ENCODE measurements around the gene EVI5. TPM values are rescaled to one million over a fixed set of nuclear protein-coding genes. Genes with fewer than 3 reads are reported as not detected.

EVI5 gene
- total and polyA plus RNA-seq, 3 experiments from 2014 or later = 0.10 to 27.7 (median 27.4) TPM

- H3K9me3 Mint-ChIP-seq = no peaks in the 10 kb centered on the region
- H3K27ac ChIP-seq (ENCODE audit: low read depth, low read length) = no peak overlapping the region
Observed at GRCh38 chr1:92475029-92475428, 309.9 kb downstream of the EVI5 start.

GRCh38 chr1:92473781-92474495, 311.0 kb downstream of the EVI5 start:
- Mint-ChIP-seq H3K27me3 (peaks cover 0 to 1% of the 10 kb centered on the region in 2 donors), H3K27ac (peak overlapping the region; percentile 88 to 98 (median 96)), H3K36me3 (peaks cover 5 to 70% (median 10%) of the 10 kb centered on the region in 3 donors), H3K4me1 (peaks cover 58 to 82% (median 65%) of the 10 kb centered on the region in 3 donors), H3K9me3 (no peaks in the 10 kb centered on the region), H3K4me3 (peak overlapping the region in 6 of 7 donors; percentile 16 to 79 (median 44))
- ChIA-PET POLR2A (interaction anchor here (0.5 to 3.4 kb wide), 3 partner anchors 9 to 540 kb away, joined by 3 to 14 read pairs (median 10); partner anchors contain the start of gene GFI1), CTCF (interaction anchor here (0.7 to 5.3 kb wide), 4 partner anchors 11 to 164 kb away, joined by 3 to 61 read pairs (median 5); partner anchors contain the start of gene GFI1)
- Histone ChIP-seq H3K4me3 (ENCODE audit: low read length) (no peak overlapping the region), H3K27ac (ENCODE audit: low read depth, low read length) (no peak overlapping the region), H3K4me1 (ENCODE audit: insufficient read depth, low read length) (peaks cover 53% of the 10 kb centered on the region), H3K27me3 (ENCODE audit: insufficient read depth, low read length, poor library complexity, severe bottlenecking) (no peaks in the 10 kb centered on the region), H3K36me3 (ENCODE audit: insufficient read depth, low read length) (peaks cover 6% of the 10 kb centered on the region), H3K9me3 (ENCODE audit: low read length) (no peaks in the 10 kb centered on the region)
- DNase-seq = no peak

More at GRCh38 chr1:92475029-92475428, 309.9 kb downstream of the EVI5 start:
- Mint-ChIP-seq H3K4me3 (peak overlapping the region in 2 of 7 donors; percentile 17 to 62), H3K27ac (peak overlapping the region; percentile 88 to 98 (median 96)), H3K4me1 (peaks cover 66 to 88% (median 76%) of the 10 kb centered on the region in 3 donors), H3K36me3 (peaks cover 12 to 77% (median 16%) of the 10 kb centered on the region in 3 donors), H3K27me3 (peaks cover 0 to 3% of the 10 kb centered on the region in 2 donors)
- H3K4me1 ChIP-seq (ENCODE audit: insufficient read depth, low read length) = peaks cover 61% of the 10 kb centered on the region
- H3K9me3 ChIP-seq (ENCODE audit: low read length) = no peaks in the 10 kb centered on the region
- no peak overlapping the region for H3K4me3 ChIP-seq (ENCODE audit: low read length)
- H3K36me3 ChIP-seq (ENCODE audit: insufficient read depth, low read length) = peaks cover 6% of the 10 kb centered on the region
- CTCF ChIA-PET = interaction anchor here (0.7 to 5.3 kb wide), 3 partner anchors 10 to 165 kb away, joined by 3 to 61 read pairs (median 7); partner anchors contain the start of gene GFI1
- POLR2A ChIA-PET = interaction anchor here (3.3 to 3.4 kb wide), 2 partner anchors 11 kb away, joined by 14 to 26 read pairs; partner anchors contain the start of gene GFI1
- DNase-seq = no peak
- H3K27me3 ChIP-seq (ENCODE audit: insufficient read depth, low read length, poor library complexity, severe bottlenecking) = no peaks in the 10 kb centered on the region

GRCh38 chr1:92470216-92470615, 314.7 kb downstream of the EVI5 start:
- POLR2A ChIA-PET = interaction anchor here (0.6 kb wide), 1 partner anchor 13 kb away, joined by 6 read pairs; no protein-coding TSS in a partner anchor

DNA sequence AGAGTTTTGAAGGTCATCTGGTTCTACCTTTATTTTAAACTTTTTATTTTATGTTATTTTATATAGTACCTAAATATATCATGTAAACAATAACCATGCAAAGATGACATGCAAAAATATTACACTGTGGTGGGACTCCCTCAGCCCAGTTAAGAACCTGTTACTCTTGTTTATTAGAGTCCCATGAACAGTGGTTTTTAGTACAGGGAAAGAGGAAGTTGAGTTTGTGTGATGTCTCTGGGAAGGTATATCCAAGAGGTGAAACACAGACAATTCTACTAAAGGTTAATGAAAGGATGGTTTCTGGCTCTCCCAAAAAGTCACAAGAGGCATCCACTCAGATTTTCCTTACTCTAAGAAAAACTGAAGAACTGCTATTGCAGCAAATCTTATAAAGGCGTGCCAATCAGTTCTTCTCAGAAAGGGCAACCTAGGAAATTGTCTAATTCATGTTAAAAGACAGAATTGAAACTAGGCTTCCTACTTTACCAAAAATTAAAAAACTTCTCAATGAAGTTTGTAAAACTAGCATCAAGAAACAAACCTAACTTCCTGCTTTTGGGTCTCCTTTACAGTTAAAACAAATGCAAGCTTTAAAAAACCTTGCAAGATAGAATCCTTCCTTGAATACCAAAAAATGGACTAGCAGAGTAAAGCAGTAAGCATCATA, 318.1 kb downstream of the EVI5 start:
- H3K4me3 Mint-ChIP-seq = no peak overlapping the region
- Histone ChIP-seq H3K27me3 (ENCODE audit: insufficient read depth, low read length, poor library complexity, severe bottlenecking) (no peaks in the 10 kb centered on the region), H3K4me1 (ENCODE audit: insufficient read depth, low read length) (peaks cover 35% of the 10 kb centered on the region), H3K9me3 (ENCODE audit: low read length) (no peaks in the 10 kb centered on the region), H3K36me3 (ENCODE audit: insufficient read depth, low read length) (no peaks in the 10 kb centered on the region), H3K27ac (ENCODE audit: low read depth, low read length) (no peak overlapping the region), H3K4me3 (ENCODE audit: low read length) (no peak overlapping the region)
- H3K9me3 Mint-ChIP-seq = no peaks in the 10 kb centered on the region
- DNase-seq = no peak
- CTCF ChIA-PET = interaction anchor here (1.1 to 4.1 kb wide), 3 partner anchors 12 to 156 kb away, joined by 3 to 13 read pairs (median 3); partner anchors contain the start of gene GFI1
- H3K27ac Mint-ChIP-seq = peak overlapping the region in 6 of 8 donors; percentile 42 to 73 (median 50)
- peaks cover 0 to 12% (median 4%) of the 10 kb centered on the region in 3 donors for H3K36me3 Mint-ChIP-seq
- POLR2A ChIA-PET = interaction anchor here (1.1 kb wide), 1 partner anchor 12 kb away, joined by 3 read pairs; no protein-coding TSS in a partner anchor
- H3K27me3 Mint-ChIP-seq = no peaks in the 10 kb centered on the region
- peaks cover 41 to 65% (median 45%) of the 10 kb centered on the region in 3 donors for H3K4me1 Mint-ChIP-seq

More at GRCh38 chr1:92470216-92470615, 314.7 kb downstream of the EVI5 start:
- Mint-ChIP-seq H3K36me3 (peaks cover 0 to 34% (median 6%) of the 10 kb centered on the region in 3 donors), H3K4me1 (peaks cover 40 to 68% (median 49%) of the 10 kb centered on the region in 3 donors), H3K27me3 (peaks cover 0 to 1% of the 10 kb centered on the region in 2 donors), H3K4me3 (no peak overlapping the region), H3K9me3 (no peaks in the 10 kb centered on the region), H3K27ac (peak overlapping the region in 2 of 8 donors; percentile 2 to 41)
- CTCF ChIA-PET = interaction anchor here (0.7 kb wide), 1 partner anchor 13 kb away, joined by 3 read pairs; no protein-coding TSS in a partner anchor
- Histone ChIP-seq H3K27me3 (ENCODE audit: insufficient read depth, low read length, poor library complexity, severe bottlenecking) (no peaks in the 10 kb centered on the region), H3K4me1 (ENCODE audit: insufficient read depth, low read length) (peaks cover 33% of the 10 kb centered on the region), H3K27ac (ENCODE audit: low read depth, low read length) (no peak overlapping the region), H3K9me3 (ENCODE audit: low read length) (no peaks in the 10 kb centered on the region), H3K36me3 (ENCODE audit: insufficient read depth, low read length) (no peaks in the 10 kb centered on the region), H3K4me3 (ENCODE audit: low read length) (no peak overlapping the region)
- no peak for DNase-seq

DNA sequence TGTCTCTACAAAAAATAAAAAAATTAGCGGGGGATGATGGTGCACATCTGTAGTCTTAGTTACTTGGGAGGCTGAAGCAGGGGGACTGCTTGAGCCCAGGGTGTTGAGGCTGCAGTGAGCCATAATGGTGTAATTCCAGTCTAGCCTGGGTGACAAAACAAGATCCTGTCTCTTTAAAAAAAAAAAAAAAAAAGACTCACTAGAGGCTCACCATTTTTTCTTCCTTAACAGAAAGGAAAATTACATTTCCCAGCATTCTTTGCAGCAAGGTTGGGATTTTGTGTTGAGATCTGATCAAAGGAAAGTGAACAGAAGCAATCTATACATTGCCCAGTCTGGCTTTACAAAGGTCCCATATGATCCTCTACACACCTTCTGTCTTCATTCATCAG, 319.7 kb downstream of the EVI5 start:
- H3K9me3 ChIP-seq (ENCODE audit: low read length) = no peaks in the 10 kb centered on the region
- ChIA-PET POLR2A (interaction anchor here (0.7 kb wide), 1 partner anchor 11 kb away, joined by 10 read pairs; no protein-coding TSS in a partner anchor), CTCF (interaction anchor here (4.1 kb wide), 1 partner anchor 20 kb away, joined by 13 read pairs; the partner anchor contains the start of gene GFI1)
- H3K27me3 ChIP-seq (ENCODE audit: insufficient read depth, low read length, poor library complexity, severe bottlenecking) = no peaks in the 10 kb centered on the region
- H3K4me3 ChIP-seq (ENCODE audit: low read length) = no peak overlapping the region
- H3K4me1 ChIP-seq (ENCODE audit: insufficient read depth, low read length) = peaks cover 38% of the 10 kb centered on the region
- Mint-ChIP-seq H3K36me3 (peaks cover 0 to 6% (median 4%) of the 10 kb centered on the region in 3 donors), H3K27ac (peak overlapping the region in 4 of 8 donors; percentile 22 to 79 (median 55)), H3K27me3 (no peaks in the 10 kb centered on the region), H3K9me3 (no peaks in the 10 kb centered on the region), H3K4me1 (peaks cover 41 to 73% (median 50%) of the 10 kb centered on the region in 3 donors), H3K4me3 (peak overlapping the region in 1 of 7 donors; percentile 51)
- H3K27ac ChIP-seq (ENCODE audit: low read depth, low read length) = no peak overlapping the region
- no peaks in the 10 kb centered on the region for H3K36me3 ChIP-seq (ENCODE audit: insufficient read depth, low read length)
- no peak for DNase-seq

DNA sequence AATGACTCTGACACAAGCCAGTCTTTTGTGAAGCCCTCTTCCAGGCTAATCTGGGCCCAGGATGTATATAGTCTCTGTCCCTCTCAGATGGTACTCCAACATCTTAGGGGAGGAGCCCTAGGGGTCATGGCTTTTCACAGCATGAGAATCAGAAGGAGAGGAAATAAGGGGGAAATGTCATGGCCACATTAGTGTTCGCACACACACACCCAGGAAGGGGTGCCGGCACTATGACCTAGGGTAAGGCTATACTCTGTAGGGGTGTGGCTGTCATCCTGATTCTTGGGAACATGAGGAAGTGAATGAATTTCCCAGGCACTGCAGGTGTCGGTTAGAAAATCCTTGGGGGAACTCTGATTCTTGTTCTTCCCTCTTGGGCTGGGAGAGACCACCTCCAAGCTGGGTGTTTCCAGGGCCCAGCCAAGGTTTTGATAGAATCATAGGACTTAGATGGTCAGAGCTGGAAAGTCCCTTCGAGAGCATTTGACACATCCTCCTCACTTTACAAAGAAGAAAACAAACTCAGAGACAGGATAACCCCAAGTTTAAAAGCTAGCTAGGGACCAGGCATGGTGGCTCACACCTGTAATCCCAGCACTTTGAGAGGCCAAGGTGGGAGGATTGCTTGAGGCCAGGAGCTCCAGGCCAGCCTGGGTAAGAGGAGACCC, 320.2 kb downstream of the EVI5 start:
- Histone ChIP-seq H3K4me3 (ENCODE audit: low read length) (no peak overlapping the region), H3K27ac (ENCODE audit: low read depth, low read length) (no peak overlapping the region), H3K4me1 (ENCODE audit: insufficient read depth, low read length) (peaks cover 44% of the 10 kb centered on the region), H3K36me3 (ENCODE audit: insufficient read depth, low read length) (no peaks in the 10 kb centered on the region), H3K9me3 (ENCODE audit: low read length) (no peaks in the 10 kb centered on the region), H3K27me3 (ENCODE audit: insufficient read depth, low read length, poor library complexity, severe bottlenecking) (no peaks in the 10 kb centered on the region)
- ChIA-PET CTCF (interaction anchor here (4.1 kb wide), 1 partner anchor 21 kb away, joined by 13 read pairs; the partner anchor contains the start of gene GFI1), POLR2A (interaction anchor here (0.7 kb wide), 1 partner anchor 12 kb away, joined by 10 read pairs; no protein-coding TSS in a partner anchor)
- Mint-ChIP-seq H3K4me3 (peak overlapping the region in 5 of 7 donors; percentile 13 to 51 (median 47)), H3K27ac (peak overlapping the region; percentile 22 to 84 (median 64)), H3K36me3 (peaks cover 0 to 3% (median 2%) of the 10 kb centered on the region in 3 donors), H3K9me3 (no peaks in the 10 kb centered on the region), H3K27me3 (no peaks in the 10 kb centered on the region), H3K4me1 (peaks cover 46 to 76% (median 54%) of the 10 kb centered on the region in 3 donors)
- no peak for DNase-seq

Measured in CD8-positive, alpha-beta memory T cell (primary cell).